Brain microvascular endothelial cell (primary cell): ENCODE measurements around the gene AKAP13.

Source experiments
- DNase-seq: peaks from one replicate; pipeline ENCODE4 v3.0.0-alpha.2; 2020
- H3K27ac ChIP-seq: fragments of 250-450 bp; sonication (Bioruptor Pico); 2 replicates; pipeline ENCODE4 v1.5.1; 2020; ENCODE audit warnings: mild to moderate bottlenecking, moderate library complexity
- H3K27me3 ChIP-seq: fragments of 250-450 bp; sonication (Bioruptor Pico); replicated peaks from 2 replicates; pipeline ENCODE4 v1.5.1; 2020; ENCODE audit warnings: mild to moderate bottlenecking
- H3K36me3 ChIP-seq: fragments of 250-450 bp; sonication (Bioruptor Pico); replicated peaks from 2 replicates; pipeline ENCODE4 v1.5.1; 2020; ENCODE audit warnings: mild to moderate bottlenecking
- H3K4me3 ChIP-seq: 2 replicates; pipeline ENCODE4 v1.5.1; 2011; ENCODE audit warnings: low read depth, mild to moderate bottlenecking, control low read depth, low read length, moderate library complexity
- in situ Hi-C: cut with HindIII; loops from 2 replicates; pipeline ENCODE4 v1.10.0; 2017; ENCODE audit warnings: low sequenced_read_pairs, low pct_ligation_motif_present
- TF ChIP-seq, protein P1 (sequence below): IDR thresholded peaks from 2 replicates; pipeline ENCODE4 v1.5.1; 2011; ENCODE audit warnings: low read depth, mild to moderate bottlenecking, moderate library complexity, low read length, control low read depth, inconsistent platforms; ENCODE audit errors: missing control alignments

AKAP13 gene

DNA sequence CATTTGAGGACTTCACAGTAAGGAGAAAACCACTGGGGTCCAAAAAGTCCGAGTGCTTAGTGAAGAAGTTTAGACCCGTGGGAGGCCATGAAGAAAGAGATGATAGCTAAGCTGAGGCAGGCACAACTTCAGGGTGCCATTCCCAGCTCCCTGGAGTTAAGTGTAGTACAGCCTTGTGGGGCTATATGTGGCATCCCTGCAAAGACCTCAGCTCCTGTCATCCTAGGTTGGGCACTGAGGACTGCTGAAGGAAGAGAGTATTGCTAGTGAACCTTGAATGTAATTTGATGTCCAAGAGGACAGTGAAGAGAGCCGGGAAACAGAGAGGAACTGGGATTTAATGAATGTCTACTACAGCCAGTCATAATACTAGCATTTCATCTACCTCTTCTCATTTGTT, 162.1 kb downstream of the AKAP13 start:
- DNase-seq: no peak
- Histone ChIP-seq H3K27ac (no peak overlapping the region), H3K36me3 (peaks cover 9% of the 10 kb centered on the region), H3K27me3 (no peaks in the 10 kb centered on the region), H3K4me3 (no peak overlapping the region)
- TF ChIP-seq, protein P1, sequence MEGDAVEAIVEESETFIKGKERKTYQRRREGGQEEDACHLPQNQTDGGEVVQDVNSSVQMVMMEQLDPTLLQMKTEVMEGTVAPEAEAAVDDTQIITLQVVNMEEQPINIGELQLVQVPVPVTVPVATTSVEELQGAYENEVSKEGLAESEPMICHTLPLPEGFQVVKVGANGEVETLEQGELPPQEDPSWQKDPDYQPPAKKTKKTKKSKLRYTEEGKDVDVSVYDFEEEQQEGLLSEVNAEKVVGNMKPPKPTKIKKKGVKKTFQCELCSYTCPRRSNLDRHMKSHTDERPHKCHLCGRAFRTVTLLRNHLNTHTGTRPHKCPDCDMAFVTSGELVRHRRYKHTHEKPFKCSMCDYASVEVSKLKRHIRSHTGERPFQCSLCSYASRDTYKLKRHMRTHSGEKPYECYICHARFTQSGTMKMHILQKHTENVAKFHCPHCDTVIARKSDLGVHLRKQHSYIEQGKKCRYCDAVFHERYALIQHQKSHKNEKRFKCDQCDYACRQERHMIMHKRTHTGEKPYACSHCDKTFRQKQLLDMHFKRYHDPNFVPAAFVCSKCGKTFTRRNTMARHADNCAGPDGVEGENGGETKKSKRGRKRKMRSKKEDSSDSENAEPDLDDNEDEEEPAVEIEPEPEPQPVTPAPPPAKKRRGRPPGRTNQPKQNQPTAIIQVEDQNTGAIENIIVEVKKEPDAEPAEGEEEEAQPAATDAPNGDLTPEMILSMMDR: no peak
- in situ Hi-C loops: no loop called here

DNA sequence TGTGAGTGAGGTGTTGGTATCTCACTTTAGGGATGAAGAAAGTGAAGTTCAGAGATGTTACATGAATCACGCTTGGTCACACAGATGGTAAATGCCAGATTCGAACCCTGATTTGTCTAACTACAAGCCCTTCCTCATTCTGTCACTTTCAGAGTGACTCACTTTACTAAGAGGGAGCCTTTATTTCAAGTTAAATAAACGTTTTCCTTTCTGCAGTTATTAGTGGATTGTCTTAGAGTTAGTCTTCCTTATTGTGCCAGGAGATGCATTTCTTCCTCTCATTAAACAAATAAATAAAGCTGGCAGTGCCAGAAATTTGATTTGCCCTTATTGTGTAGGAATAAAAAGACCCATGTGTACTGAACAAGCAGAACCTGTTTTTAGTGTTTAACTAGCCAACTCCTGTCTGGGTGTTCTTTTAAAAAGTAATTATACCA, 162.5 kb downstream of the AKAP13 start:
- no peak overlapping the region for H3K4me3 ChIP-seq
- TF ChIP-seq, protein P1: no peak
- peaks cover 9% of the 10 kb centered on the region for H3K36me3 ChIP-seq
- no peak overlapping the region for H3K27ac ChIP-seq
- in situ Hi-C loops: no loop called here
- no peak for DNase-seq
- no peaks in the 10 kb centered on the region for H3K27me3 ChIP-seq

DNA sequence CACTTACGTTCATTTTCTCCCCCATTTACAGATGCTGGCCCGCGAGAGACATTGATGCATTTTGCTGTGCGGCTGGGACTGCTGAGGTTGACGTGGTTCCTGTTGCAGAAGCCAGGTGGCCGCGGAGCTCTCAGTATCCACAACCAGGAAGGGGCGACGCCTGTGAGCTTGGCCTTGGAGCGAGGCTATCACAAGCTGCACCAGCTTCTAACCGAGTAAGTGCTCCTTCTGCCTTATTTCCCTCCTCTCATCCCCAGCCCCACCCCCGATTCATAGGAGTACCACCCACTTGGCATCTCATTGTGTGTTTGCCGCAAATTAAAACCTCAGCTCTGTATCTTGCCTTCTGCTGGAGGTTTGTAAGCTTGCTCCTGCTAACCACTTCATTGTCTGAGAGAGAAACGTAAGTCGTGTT, 163.3 kb downstream of the AKAP13 start:
- Histone ChIP-seq H3K27ac (no peak overlapping the region), H3K4me3 (no peak overlapping the region), H3K36me3 (peaks cover 9% of the 10 kb centered on the region), H3K27me3 (no peaks in the 10 kb centered on the region)
- in situ Hi-C loops: no loop called here
- DNase-seq: no peak
- TF ChIP-seq, protein P1: no peak

DNA sequence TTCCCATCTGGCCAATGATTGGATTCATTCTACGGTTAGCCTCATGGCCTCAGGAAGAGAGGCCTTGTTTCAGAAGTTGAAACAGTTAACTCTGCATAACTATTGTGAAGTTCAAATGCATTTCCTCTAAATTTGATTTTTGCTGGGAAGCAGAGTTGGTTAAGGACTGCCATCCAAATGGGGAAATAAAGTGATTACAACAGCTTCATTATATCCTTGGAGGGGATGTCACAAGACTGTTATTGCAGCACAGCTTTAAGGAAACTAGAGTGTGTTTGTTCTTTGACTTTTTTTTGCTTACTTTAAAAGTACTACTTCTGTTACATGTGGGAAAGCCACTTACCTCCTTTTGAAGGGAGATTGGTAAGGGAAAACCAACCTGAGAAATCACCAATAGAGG, 164.8 kb downstream of the AKAP13 start:
- in situ Hi-C loops: no loop called here
- H3K27me3 ChIP-seq: no peaks in the 10 kb centered on the region
- H3K36me3 ChIP-seq: peaks cover 9% of the 10 kb centered on the region
- DNase-seq: no peak
- H3K27ac ChIP-seq: no peak overlapping the region
- TF ChIP-seq, protein P1: no peak
- no peak overlapping the region for H3K4me3 ChIP-seq

DNA sequence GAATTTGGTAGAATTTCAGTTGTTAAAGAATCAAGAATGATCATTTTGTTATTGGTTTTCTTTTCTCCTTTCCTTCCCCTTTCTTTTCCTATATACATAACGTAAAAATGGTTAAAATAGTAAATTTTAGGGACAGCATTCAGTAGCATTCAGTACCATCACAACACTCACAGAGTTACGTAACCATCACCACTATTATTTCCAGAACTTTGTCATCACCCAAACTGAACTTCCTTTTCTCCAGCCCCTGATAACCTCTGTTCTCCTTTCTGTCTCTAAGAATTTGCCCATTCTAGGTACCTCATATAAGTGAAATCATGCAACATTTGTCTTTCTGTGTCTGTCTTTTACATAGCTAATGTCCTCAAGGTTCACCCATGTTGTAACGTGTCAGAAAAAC, 165.3 kb downstream of the AKAP13 start:
- Histone ChIP-seq H3K27me3 (no peaks in the 10 kb centered on the region), H3K36me3 (peaks cover 9% of the 10 kb centered on the region), H3K4me3 (no peak overlapping the region), H3K27ac (no peak overlapping the region)
- in situ Hi-C loops: no loop called here
- TF ChIP-seq, protein P1: no peak
- no peak for DNase-seq

DNA sequence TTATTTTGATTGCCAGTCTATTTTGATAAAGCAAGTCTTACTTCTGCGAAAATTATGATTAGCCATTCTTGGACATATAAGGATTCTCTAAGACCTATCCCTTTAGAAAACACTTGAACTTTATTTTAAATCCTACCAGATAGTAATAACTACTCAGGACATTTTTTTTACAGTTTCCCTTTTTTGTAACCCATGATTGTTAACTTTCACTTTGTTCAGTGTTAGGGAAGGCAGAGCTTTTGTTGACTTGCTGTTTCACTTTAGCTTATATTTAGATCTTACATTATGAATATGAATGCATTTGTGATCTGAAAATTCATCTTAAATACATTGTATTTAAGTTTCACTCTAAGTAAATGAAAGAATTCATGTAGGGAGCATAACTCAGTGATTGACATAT, 167.0 kb downstream of the AKAP13 start:
- H3K27me3 ChIP-seq: no peaks in the 10 kb centered on the region
- TF ChIP-seq, protein P1: no peak
- peaks cover 9% of the 10 kb centered on the region for H3K36me3 ChIP-seq
- no peak for DNase-seq
- no peak overlapping the region for H3K27ac ChIP-seq
- H3K4me3 ChIP-seq: no peak overlapping the region
- in situ Hi-C loops: no loop called here
